Bronchial smooth muscle cell (primary cell): ENCODE data around the gene SF3B1. TPM values are rescaled to one million over a fixed set of nuclear protein-coding genes. Genes with fewer than 3 reads are reported as not detected.

ENCODE experiments used
- total RNA-seq: library from RNA; depleted of rRNA; stranded (reverse); fragments of >200 nt; gene quantifications from 2 replicates; pipeline ENCODE4 v1.2.1, GENCODE V29; 2014

The SF3B1 gene, protein sequence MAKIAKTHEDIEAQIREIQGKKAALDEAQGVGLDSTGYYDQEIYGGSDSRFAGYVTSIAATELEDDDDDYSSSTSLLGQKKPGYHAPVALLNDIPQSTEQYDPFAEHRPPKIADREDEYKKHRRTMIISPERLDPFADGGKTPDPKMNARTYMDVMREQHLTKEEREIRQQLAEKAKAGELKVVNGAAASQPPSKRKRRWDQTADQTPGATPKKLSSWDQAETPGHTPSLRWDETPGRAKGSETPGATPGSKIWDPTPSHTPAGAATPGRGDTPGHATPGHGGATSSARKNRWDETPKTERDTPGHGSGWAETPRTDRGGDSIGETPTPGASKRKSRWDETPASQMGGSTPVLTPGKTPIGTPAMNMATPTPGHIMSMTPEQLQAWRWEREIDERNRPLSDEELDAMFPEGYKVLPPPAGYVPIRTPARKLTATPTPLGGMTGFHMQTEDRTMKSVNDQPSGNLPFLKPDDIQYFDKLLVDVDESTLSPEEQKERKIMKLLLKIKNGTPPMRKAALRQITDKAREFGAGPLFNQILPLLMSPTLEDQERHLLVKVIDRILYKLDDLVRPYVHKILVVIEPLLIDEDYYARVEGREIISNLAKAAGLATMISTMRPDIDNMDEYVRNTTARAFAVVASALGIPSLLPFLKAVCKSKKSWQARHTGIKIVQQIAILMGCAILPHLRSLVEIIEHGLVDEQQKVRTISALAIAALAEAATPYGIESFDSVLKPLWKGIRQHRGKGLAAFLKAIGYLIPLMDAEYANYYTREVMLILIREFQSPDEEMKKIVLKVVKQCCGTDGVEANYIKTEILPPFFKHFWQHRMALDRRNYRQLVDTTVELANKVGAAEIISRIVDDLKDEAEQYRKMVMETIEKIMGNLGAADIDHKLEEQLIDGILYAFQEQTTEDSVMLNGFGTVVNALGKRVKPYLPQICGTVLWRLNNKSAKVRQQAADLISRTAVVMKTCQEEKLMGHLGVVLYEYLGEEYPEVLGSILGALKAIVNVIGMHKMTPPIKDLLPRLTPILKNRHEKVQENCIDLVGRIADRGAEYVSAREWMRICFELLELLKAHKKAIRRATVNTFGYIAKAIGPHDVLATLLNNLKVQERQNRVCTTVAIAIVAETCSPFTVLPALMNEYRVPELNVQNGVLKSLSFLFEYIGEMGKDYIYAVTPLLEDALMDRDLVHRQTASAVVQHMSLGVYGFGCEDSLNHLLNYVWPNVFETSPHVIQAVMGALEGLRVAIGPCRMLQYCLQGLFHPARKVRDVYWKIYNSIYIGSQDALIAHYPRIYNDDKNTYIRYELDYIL
- 181 and 224 TPM in 2 replicates for total RNA-seq

DNA sequence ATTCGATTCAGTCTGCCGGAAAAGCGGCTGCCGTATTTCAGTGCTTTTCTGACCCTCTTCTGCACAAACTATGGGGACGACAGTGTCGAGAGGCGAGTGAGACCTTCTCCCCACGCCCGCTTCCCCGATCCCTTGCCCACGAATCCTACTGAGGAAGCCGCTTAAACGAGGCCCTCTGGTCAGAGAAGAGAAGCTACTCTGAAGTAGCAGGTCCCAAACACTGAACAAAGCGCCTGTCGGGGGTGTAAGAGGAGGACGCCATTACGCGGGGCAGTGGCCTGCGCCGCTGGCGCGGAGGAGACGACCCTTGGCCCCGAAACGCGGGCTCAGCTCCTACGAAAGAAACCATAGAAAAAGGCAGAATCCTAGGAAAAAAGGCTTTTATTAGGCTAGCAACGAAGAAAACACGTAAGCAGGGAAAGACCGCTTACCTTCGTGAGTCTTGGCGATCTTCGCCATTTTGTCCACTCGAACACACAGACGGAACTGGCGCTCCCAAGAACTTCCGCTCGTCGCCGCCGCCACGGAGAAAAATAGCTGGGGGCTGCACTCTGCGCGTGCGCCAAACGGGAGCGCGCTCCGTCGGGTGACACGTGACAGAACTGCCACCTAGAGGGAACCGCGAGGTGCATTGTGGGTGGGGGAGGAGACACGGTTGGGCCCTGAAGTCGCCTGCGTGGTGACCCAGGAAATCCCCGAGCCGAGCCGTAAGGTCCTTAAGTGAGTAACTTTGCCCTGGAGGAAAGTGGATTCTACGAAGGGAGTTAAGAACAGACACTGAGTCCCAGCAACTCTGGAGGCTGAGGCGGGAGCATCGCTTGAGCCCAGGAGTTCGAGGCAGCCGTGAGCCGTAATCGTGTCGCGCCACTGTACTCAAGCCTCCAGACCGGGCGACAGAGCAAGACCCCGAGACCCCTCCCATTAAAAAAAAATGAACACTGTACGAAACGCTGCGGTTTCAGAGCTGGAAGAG lies at the start of gene SF3B1:
Gene SF3B1, minus strand, starts transcription at position 488 of the 973 bp plus-strand sequence. Its CDS starts 29 bp downstream, at position 459.

GRCh38 chr2:197453123-197453913 lies 18.5 kb upstream of the SF3B1 start, which contains the start of gene COQ10B:
Gene COQ10B (plus strand): TSS chr2:197453552. CDS start chr2:197453561, 9 bp downstream.

Other genes with a start within 250 kb of the SF3B1 start
- gene ANKRD44, start 124.2 kb downstream of the SF3B1 start, total RNA-seq: 9.4 and 9.9 TPM in 2 replicates
- 30.7 and 40.0 TPM in 2 replicates for gene COQ10B, start 18.5 kb upstream of the SF3B1 start, total RNA-seq
- 149 and 159 TPM in 2 replicates for gene HSPD1, start 64.8 kb upstream of the SF3B1 start, total RNA-seq
- 55.6 and 102 TPM in 2 replicates for gene HSPE1, start 65.4 kb upstream of the SF3B1 start, total RNA-seq
- 18.9 and 19.8 TPM in 2 replicates for gene MOB4, start 81.0 kb upstream of the SF3B1 start, total RNA-seq
- 3.6 and 15.1 TPM in 2 replicates for gene RFTN2, start 240.6 kb upstream of the SF3B1 start, total RNA-seq